ENCODE measurements around the gene CXCR6.

The CXCR6 gene

DNA sequence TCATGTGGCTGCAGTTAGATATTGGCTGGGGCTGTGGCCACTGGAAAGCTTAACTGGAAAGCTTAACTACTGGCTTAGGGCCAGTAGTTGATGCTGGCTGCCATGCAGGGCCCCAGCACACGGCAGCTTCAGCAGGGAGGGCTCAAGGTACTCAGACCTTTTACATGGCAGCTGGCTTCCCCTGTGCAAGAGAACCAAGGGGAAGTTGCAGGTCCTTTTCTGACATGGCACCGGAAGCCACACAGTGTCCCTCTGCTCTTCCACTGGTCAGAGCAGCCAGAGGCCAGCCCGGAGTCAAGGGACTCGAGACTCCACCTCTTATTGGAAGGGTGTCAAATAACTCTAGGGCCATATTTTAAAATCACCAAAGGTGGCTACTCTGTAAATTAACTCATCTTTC is 32.4 kb upstream of the CXCR6 start:
- CTCF ChIA-PET = interaction anchor here (1.2 kb wide), 1 partner anchor 168 kb away, joined by 3 read pairs; no protein-coding TSS in a partner anchor
- H3K27ac ChIP-seq (ENCODE audit: extremely low read depth, low read depth, low read length) = no peak overlapping the region
- no peak for TF ChIP-seq ZFP3 (tag by site-specific recombination; IDR thresholded peaks at IDR 0.05; ENCODE audit: low read depth)
- TF ChIP-seq ZBTB8A (tag by site-specific recombination; IDR thresholded peaks at IDR 0.05) = no peak
- TF ChIP-seq ZNF37A (tag by site-specific recombination; IDR thresholded peaks at IDR 0.05) = no peak
- no peak for TF ChIP-seq REPIN1 (tag by site-specific recombination; IDR thresholded peaks at IDR 0.05; ENCODE audit: low read depth)
- TF ChIP-seq WT1 (tag by site-specific recombination; IDR thresholded peaks at IDR 0.05) = no peak
- no peak for TF ChIP-seq ZNF223 (tag by site-specific recombination; IDR thresholded peaks at IDR 0.05)
- no peak for TF ChIP-seq GLIS2 (tag by site-specific recombination; IDR thresholded peaks at IDR 0.05)

DNA sequence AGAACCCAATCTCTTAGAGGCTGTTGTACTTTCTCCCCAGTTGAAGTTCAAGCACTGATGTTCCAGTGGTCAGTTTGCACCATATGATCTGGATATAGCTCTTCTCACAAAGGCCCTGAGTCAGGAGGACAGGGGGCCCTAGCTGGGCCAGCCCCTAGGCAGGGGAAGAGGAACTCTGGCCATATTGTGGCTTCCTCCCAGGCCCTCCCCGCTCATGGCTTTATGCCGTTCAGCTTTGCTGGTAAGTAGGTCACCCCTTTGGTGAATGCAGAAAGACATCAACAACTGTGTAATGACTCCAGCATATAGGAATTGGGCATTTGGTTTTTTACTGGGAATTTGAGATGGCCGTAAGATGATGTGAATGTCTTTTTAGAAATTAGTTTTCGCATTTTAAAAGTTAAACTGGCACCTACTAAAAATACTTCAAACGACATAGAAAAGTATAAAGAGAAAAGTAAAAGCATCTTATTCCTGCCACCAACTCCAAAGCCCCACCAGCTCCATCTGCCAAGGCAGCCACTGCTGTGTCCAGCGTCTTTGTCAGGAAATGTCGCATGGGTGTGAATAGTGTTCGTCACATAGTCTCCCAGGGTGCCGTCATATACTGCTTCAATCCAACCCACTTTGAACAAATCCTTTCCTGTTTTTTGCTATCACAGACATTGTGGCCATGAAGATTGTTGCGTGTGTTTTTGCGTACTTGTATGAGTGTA is 31.6 kb upstream of the CXCR6 start:
- H3K27ac ChIP-seq (ENCODE audit: extremely low read depth, low read depth, low read length) = no peak overlapping the region

More for the DNA sequence above, 32.4 kb upstream of the CXCR6 start:
- POLR2A ChIA-PET = no interaction called here
- Histone ChIP-seq H3K4me1 (ENCODE audit: control insufficient read depth, insufficient read depth, low read length) (no peaks in the 10 kb centered on the region), H3K36me3 (ENCODE audit: control insufficient read depth in 2 of 2, insufficient read depth in 1 of 2, low read length in 2 of 2) (no peaks in the 10 kb centered on the region), H3K9me3 (ENCODE audit: control insufficient read depth, insufficient read depth, low read depth, low read length) (no peaks in the 10 kb centered on the region), H3K4me3 (ENCODE audit: low read depth, low read length) (no peak overlapping the region)

More for the DNA sequence above, 31.6 kb upstream of the CXCR6 start:
- TF ChIP-seq SALL2 (tag by site-specific recombination; IDR thresholded peaks at IDR 0.05; ENCODE audit: borderline replicate concordance) (no peak), ZNF670 (tag by site-specific recombination; IDR thresholded peaks at IDR 0.05; ENCODE audit: low read depth) (no peak), ZNF473 (tag by site-specific recombination; IDR thresholded peaks at IDR 0.05) (no peak), ZNF140 (tag by site-specific recombination; IDR thresholded peaks at IDR 0.05) (no peak), EGR2 (tag by site-specific recombination; IDR thresholded peaks at IDR 0.05; ENCODE audit: low read depth) (no peak), ZNF626 (tag by site-specific recombination; IDR thresholded peaks at IDR 0.05) (no peak), ZNF600 (tag by site-specific recombination; IDR thresholded peaks at IDR 0.05) (no peak), ZNF544 (tag by site-specific recombination; IDR thresholded peaks at IDR 0.05) (no peak), ZNF654 (tag by site-specific recombination; IDR thresholded peaks at IDR 0.05; ENCODE audit: low read depth) (no peak), ZNF560 (tag by site-specific recombination; IDR thresholded peaks at IDR 0.05; ENCODE audit: borderline replicate concordance) (no peak), ZNF239 (tag by site-specific recombination; IDR thresholded peaks at IDR 0.05) (no peak), ZNF777 (tag by site-specific recombination; IDR thresholded peaks at IDR 0.05; ENCODE audit: borderline replicate concordance) (no peak), ZNF707 (tag by site-specific recombination; IDR thresholded peaks at IDR 0.05) (no peak), ZNF558 (tag by site-specific recombination; IDR thresholded peaks at IDR 0.05) (no peak), ZSCAN23 (tag by site-specific recombination; IDR thresholded peaks at IDR 0.05) (no peak)
- TF ChIP-seq, protein P1, sequence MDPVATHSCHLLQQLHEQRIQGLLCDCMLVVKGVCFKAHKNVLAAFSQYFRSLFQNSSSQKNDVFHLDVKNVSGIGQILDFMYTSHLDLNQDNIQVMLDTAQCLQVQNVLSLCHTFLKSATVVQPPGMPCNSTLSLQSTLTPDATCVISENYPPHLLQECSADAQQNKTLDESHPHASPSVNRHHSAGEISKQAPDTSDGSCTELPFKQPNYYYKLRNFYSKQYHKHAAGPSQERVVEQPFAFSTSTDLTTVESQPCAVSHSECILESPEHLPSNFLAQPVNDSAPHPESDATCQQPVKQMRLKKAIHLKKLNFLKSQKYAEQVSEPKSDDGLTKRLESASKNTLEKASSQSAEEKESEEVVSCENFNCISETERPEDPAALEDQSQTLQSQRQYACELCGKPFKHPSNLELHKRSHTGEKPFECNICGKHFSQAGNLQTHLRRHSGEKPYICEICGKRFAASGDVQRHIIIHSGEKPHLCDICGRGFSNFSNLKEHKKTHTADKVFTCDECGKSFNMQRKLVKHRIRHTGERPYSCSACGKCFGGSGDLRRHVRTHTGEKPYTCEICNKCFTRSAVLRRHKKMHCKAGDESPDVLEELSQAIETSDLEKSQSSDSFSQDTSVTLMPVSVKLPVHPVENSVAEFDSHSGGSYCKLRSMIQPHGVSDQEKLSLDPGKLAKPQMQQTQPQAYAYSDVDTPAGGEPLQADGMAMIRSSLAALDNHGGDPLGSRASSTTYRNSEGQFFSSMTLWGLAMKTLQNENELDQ (tag by site-specific recombination; IDR thresholded peaks at IDR 0.05; ENCODE audit: low read depth) = no peak
- TF ChIP-seq, protein P2, sequence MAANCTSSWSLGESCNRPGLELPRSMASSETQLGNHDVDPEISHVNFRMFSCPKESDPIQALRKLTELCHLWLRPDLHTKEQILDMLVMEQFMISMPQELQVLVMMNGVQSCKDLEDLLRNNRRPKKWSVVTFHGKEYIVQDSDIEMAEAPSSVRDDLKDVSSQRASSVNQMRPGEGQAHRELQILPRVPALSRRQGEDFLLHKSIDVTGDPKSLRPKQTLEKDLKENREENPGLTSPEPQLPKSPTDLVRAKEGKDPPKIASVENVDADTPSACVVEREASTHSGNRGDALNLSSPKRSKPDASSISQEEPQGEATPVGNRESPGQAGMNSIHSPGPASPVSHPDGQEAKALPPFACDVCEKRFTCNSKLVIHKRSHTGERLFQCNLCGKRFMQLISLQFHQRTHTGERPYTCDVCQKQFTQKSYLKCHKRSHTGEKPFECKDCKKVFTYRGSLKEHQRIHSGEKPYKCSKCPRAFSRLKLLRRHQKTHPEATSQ (tag by site-specific recombination; IDR thresholded peaks at IDR 0.05) = no peak
- TF ChIP-seq, protein P3, sequence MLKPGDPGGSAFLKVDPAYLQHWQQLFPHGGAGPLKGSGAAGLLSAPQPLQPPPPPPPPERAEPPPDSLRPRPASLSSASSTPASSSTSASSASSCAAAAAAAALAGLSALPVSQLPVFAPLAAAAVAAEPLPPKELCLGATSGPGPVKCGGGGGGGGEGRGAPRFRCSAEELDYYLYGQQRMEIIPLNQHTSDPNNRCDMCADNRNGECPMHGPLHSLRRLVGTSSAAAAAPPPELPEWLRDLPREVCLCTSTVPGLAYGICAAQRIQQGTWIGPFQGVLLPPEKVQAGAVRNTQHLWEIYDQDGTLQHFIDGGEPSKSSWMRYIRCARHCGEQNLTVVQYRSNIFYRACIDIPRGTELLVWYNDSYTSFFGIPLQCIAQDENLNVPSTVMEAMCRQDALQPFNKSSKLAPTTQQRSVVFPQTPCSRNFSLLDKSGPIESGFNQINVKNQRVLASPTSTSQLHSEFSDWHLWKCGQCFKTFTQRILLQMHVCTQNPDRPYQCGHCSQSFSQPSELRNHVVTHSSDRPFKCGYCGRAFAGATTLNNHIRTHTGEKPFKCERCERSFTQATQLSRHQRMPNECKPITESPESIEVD (tag by site-specific recombination; IDR thresholded peaks at IDR 0.05) = no peak
- TF ChIP-seq, protein P4, sequence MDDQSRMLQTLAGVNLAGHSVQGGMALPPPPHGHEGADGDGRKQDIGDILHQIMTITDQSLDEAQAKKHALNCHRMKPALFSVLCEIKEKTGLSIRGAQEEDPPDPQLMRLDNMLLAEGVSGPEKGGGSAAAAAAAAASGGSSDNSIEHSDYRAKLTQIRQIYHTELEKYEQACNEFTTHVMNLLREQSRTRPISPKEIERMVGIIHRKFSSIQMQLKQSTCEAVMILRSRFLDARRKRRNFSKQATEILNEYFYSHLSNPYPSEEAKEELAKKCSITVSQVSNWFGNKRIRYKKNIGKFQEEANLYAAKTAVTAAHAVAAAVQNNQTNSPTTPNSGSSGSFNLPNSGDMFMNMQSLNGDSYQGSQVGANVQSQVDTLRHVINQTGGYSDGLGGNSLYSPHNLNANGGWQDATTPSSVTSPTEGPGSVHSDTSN (CRISPR knock-in tag; IDR thresholded peaks at IDR 0.05) = no peak
- TF ChIP-seq, protein P5, sequence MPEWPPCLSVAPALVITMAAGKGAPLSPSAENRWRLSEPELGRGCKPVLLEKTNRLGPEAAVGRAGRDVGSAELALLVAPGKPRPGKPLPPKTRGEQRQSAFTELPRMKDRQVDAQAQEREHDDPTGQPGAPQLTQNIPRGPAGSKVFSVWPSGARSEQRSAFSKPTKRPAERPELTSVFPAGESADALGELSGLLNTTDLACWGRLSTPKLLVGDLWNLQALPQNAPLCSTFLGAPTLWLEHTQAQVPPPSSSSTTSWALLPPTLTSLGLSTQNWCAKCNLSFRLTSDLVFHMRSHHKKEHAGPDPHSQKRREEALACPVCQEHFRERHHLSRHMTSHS (tag by site-specific recombination; IDR thresholded peaks at IDR 0.05) = no peak
- Histone ChIP-seq H3K36me3 (ENCODE audit: control insufficient read depth in 2 of 2, insufficient read depth in 1 of 2, low read length in 2 of 2) (no peaks in the 10 kb centered on the region), H3K4me3 (ENCODE audit: low read depth, low read length) (no peak overlapping the region), H3K4me1 (ENCODE audit: control insufficient read depth, insufficient read depth, low read length) (no peaks in the 10 kb centered on the region), H3K9me3 (ENCODE audit: control insufficient read depth, insufficient read depth, low read depth, low read length) (no peaks in the 10 kb centered on the region)
- CTCF ChIA-PET = no interaction called here
- POLR2A ChIA-PET = no interaction called here
